Natural killer cell (primary cell): ENCODE data around the gene CD163L1. TPM values are rescaled to one million over a fixed set of nuclear protein-coding genes. Genes with fewer than 3 reads are reported as not detected.

Experiments
- ATAC-seq, 3 donors: fragments of 150-1000 bp in 2 of 3; fragments of 200-7000 bp in 1 of 3; cut with Tn5 transposase; 1 replicate in 1 of 3; 2 replicates in 2 of 3; pipeline ENCODE4 v1.10.0; 2021; ENCODE audit warnings: mild to moderate bottlenecking in 2 of 3, moderate library complexity in 2 of 3
- DNase-seq, 2 donors: peaks; one replicate each; pipeline versions ENCODE4 v3.0.0 to v3.0.0-alpha.2; 2013 to 2021; ENCODE audit warnings: mixed read lengths in 1 of 2
- H3K27ac ChIP-seq: one replicate; pipeline ENCODE4 v1.5.1; 2013; ENCODE audit warnings: mild to moderate bottlenecking, low read length
- H3K27me3 ChIP-seq: one replicate; pipeline ENCODE4 v1.6.1; 2013; ENCODE audit warnings: low read length; ENCODE audit not compliant: control insufficient read depth, insufficient read depth
- H3K36me3 ChIP-seq: one replicate; pipeline ENCODE4 v1.6.1; 2013; ENCODE audit warnings: low read length; ENCODE audit not compliant: control insufficient read depth, insufficient read depth
- H3K4me1 ChIP-seq: one replicate; pipeline ENCODE4 v1.6.1; 2013; ENCODE audit warnings: low read length; ENCODE audit not compliant: control insufficient read depth, insufficient read depth
- H3K4me3 ChIP-seq: one replicate; pipeline ENCODE4 v1.5.1; 2013; ENCODE audit warnings: low read length
- H3K9me3 ChIP-seq: one replicate; pipeline ENCODE4 v1.6.1; 2013; ENCODE audit warnings: low read length; ENCODE audit not compliant: control insufficient read depth, insufficient read depth
- H3K27ac Mint-ChIP-seq, 2 donors: one replicate each; pipeline ENCODE4 v1.8.0; 2022; ENCODE audit warnings: mild to moderate bottlenecking in 2 of 2, mixed read lengths in 2 of 2, moderate library complexity in 1 of 2
- H3K27me3 Mint-ChIP-seq, 2 donors: one replicate each; pipeline ENCODE4 v1.8.0; 2022; ENCODE audit warnings: low read depth in 2 of 2, mixed read lengths in 2 of 2
- H3K36me3 Mint-ChIP-seq: one replicate; pipeline ENCODE4 v1.8.0; 2022; ENCODE audit warnings: mixed read lengths
- H3K4me1 Mint-ChIP-seq, 2 donors: one replicate each; pipeline ENCODE4 v1.8.0; 2022; ENCODE audit warnings: mixed read lengths in 2 of 2
- H3K4me3 Mint-ChIP-seq: one replicate; pipeline ENCODE4 v1.8.0; 2022; ENCODE audit warnings: mild to moderate bottlenecking, moderate library complexity, mixed read lengths
- H3K9me3 Mint-ChIP-seq, 2 donors: one replicate each; pipeline ENCODE4 v1.8.0; 2022; ENCODE audit warnings: mixed read lengths in 2 of 2
- CTCF ChIP-seq: fragments of 200-600 bp; IDR thresholded peaks from one replicate; pipeline ENCODE4 v1.8.0; 2022; ENCODE audit warnings: antibody characterized with exemption
- WGBS: methylation state at CpG from one replicate; pipeline ENCODE4 v1.1.7; 2013; ENCODE audit warnings: missing lambda C conversion rate; ENCODE audit not compliant: insufficient coverage; 5-methylcytosine and 5-hydroxymethylcytosine counted together
- intact Hi-C: fragments of 100-400 bp; cut with micrococcal nuclease; formaldehyde crosslinking; loops from one replicate; pipeline ENCODE4 v1.14.2; 2022
- total RNA-seq, 4 donors: library from RNA; stranded (reverse); fragments of 120-200 nt in 1 of 4; gene quantifications; one replicate each; pipeline versions ENCODE4 v1.2.3 to v1.2.4, GENCODE V29; 2013 to 2022

The CD163L1 gene
- total RNA-seq, 3 donors from 2014 or later (not counting 1 experiment from before 2014, with no cell fraction given) = 0.34 TPM; not detected in 2

GRCh38 chr12:7349418-7349817, 94.5 kb downstream of the CD163L1 start:
- Histone ChIP-seq H3K4me1 (peaks cover 7% of the 10 kb centered on the region), H3K9me3 (peaks cover 8% of the 10 kb centered on the region), H3K27me3 (no peaks in the 10 kb centered on the region), H3K4me3 (no peak overlapping the region), H3K27ac (no peak overlapping the region), H3K36me3 (no peaks in the 10 kb centered on the region)
- no peak for TF ChIP-seq CTCF
- Mint-ChIP-seq H3K27me3 (peaks cover 3 to 20% of the 10 kb centered on the region in 2 donors), H3K4me1 (peaks cover 29 to 38% of the 10 kb centered on the region in 2 donors), H3K4me3 (no peak overlapping the region), H3K36me3 (peaks cover 8% of the 10 kb centered on the region), H3K27ac (no peak overlapping the region), H3K9me3 (peaks cover 0 to 3% of the 10 kb centered on the region in 2 donors)
- DNase-seq = no peak
- intact Hi-C loops = no loop called here
- no peak for ATAC-seq
- WGBS = 95% methylated on average over 4 of the region's 4 CpGs

- ATAC-seq (peak in 2 of 3 donors; percentile 48 to 54), DNase-seq (no peak)
- no peak overlapping the region for H3K27ac ChIP-seq
- H3K4me3 ChIP-seq = no peak overlapping the region
- WGBS = 47% methylated on average over 6 of the region's 6 CpGs
- no peaks in the 10 kb centered on the region for H3K27me3 Mint-ChIP-seq
- peaks cover 7% of the 10 kb centered on the region for H3K4me1 ChIP-seq
- peaks cover 16% of the 10 kb centered on the region for H3K36me3 Mint-ChIP-seq
- no peaks in the 10 kb centered on the region for H3K36me3 ChIP-seq
- peaks cover 4 to 7% of the 10 kb centered on the region in 2 donors for H3K9me3 Mint-ChIP-seq
- H3K4me1 Mint-ChIP-seq = peaks cover 29 to 51% of the 10 kb centered on the region in 2 donors
- H3K9me3 ChIP-seq = peaks cover 13% of the 10 kb centered on the region
- no peaks in the 10 kb centered on the region for H3K27me3 ChIP-seq
- no peak for TF ChIP-seq CTCF
- peak overlapping the region; percentile 21 to 57 for H3K27ac Mint-ChIP-seq
- intact Hi-C loops = no loop called here
- H3K4me3 Mint-ChIP-seq = peak overlapping the region; percentile 65
These were observed 97.3 kb downstream of the CD163L1 start for GRCh38 chr12:7346551-7347225.

- H3K4me3 Mint-ChIP-seq = no peak overlapping the region
These were observed 98.9 kb downstream of the CD163L1 start for GRCh38 chr12:7344833-7345606.

More at GRCh38 chr12:7344833-7345606, 98.9 kb downstream of the CD163L1 start:
- no peak for TF ChIP-seq CTCF
- Mint-ChIP-seq H3K27me3 (no peaks in the 10 kb centered on the region), H3K36me3 (peaks cover 16% of the 10 kb centered on the region), H3K27ac (peak overlapping the region in 1 of 2 donors; percentile 7), H3K4me1 (peaks cover 13 to 37% of the 10 kb centered on the region in 2 donors), H3K9me3 (peaks cover 4 to 7% of the 10 kb centered on the region in 2 donors)
- H3K27me3 ChIP-seq = no peaks in the 10 kb centered on the region
- H3K36me3 ChIP-seq = no peaks in the 10 kb centered on the region
- H3K27ac ChIP-seq = no peak overlapping the region
- peaks cover 7% of the 10 kb centered on the region for H3K4me1 ChIP-seq
- no peak for ATAC-seq
- peaks cover 13% of the 10 kb centered on the region for H3K9me3 ChIP-seq
- no peak overlapping the region for H3K4me3 ChIP-seq
- DNase-seq = no peak
- intact Hi-C loops = no loop called here
